GM19099 (cell line): ENCODE measurements around the gene MUC16.

Experiments
- POLR2A ChIP-seq: IDR thresholded peaks from 3 replicates; pipeline ENCODE4 v1.6.1; 2011; ENCODE audit warnings: low read depth; ENCODE audit not compliant: insufficient read length; ENCODE audit errors: extremely low read depth

MUC16 gene

DNA sequence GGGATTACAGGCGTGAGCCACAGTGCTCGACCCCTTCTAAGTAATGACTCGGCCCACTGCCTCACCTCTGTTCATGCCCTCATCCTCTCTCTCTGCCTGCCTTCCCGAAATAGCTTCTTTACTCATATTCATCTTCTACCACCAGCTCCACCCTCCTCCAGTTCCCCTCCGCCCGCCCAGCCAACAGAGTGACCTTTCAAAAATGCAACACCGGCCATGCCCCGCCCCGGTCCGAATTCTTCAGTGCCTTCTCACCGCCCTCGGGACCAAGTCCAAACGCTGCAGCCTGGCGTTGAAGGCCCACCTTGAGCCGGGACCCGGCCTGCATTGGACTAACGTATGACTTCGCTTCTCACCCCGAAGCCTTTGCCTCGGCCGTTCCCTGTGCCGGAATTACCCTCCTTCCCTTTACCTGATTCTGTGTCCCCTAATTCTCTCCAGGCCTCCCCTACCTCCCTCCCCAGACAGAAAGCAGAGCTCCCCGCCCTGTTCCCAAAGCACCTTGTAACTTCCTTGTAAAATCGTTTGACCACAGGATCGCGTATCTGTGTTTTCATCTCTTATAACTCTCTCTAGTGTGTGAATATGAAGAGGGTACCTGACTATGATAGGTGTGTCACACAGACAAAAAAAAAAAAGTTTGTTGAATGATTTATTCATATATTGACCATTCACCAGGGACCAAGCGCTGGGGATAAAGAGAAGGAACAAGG lies 8.1 kb upstream of the MUC16 start:
- TF ChIP-seq POLR2A, result no peak

DNA sequence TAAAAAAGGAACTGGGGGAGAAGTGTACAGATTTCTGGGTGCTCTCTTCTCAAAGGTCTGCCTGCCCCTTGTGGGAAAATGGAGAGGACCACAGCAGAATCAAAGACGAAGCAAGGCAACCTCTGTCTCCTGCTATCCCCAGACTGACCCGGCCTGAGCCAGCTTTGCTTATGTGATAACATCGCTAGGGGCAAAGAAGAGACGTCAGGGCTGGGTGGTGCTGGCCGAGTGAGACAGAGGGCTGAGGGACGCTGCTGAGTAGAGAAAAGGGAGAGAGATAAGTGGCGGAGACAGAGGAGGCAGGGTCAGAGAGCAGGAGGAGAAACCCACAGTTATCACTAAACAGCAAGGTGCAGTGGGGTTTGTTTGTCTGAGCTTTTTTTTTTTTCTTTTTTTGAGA lies 4.6 kb upstream of the MUC16 start:
- TF ChIP-seq POLR2A, result no peak

DNA sequence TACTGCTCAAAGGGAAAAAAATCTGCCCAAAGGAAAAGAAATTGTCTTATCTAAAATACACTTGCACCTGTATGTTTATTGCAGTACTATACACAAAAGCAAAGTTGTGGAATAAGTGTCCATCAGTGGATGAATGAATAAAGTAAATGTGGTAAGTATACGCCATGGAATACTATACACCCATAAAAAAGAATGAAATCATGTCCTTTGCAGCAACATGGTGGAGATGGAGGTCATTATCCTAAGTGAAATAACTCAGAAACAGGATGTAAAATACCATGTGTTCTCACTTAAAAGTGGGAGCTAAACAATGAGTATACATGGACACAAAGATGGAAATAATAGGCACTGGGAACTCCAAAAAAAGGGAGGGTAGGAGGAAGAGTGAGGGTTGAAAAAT lies 3.8 kb upstream of the MUC16 start:
- no peak for TF ChIP-seq POLR2A

GRCh38 chr19:9011875-9012274 lies 1.7 kb upstream of the MUC16 start:
- TF ChIP-seq POLR2A, result no peak

GRCh38 chr19:9010693-9011092 lies 484 bp upstream of the MUC16 start:
- TF ChIP-seq POLR2A, result no peak

GRCh38 chr19:9009431-9009830 lies 778 bp downstream of the MUC16 start:
- TF ChIP-seq POLR2A, result no peak

- TF ChIP-seq POLR2A, result no peak
Measured at GRCh38 chr19:9008667-9009066, 1.5 kb downstream of the MUC16 start.

DNA sequence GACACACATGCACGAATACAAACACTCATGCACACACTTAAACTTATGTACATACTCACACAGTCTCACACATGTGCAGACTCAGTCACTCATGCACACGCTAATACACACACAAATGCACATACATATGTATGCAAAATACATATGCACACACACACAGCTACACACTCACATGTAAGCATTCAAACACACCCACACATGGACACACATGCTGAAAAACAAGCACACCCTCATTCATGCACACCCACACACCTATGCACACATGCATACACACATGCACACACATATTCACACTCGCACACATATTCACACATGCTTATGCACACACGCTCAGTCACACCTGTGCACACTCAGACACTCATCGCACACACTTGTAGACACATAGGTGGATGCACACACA lies 9.3 kb downstream of the MUC16 start:
- TF ChIP-seq POLR2A, result no peak

- TF ChIP-seq POLR2A, result no peak
Measured at GRCh38 chr19:8988204-8988603, 22.0 kb downstream of the MUC16 start.

DNA sequence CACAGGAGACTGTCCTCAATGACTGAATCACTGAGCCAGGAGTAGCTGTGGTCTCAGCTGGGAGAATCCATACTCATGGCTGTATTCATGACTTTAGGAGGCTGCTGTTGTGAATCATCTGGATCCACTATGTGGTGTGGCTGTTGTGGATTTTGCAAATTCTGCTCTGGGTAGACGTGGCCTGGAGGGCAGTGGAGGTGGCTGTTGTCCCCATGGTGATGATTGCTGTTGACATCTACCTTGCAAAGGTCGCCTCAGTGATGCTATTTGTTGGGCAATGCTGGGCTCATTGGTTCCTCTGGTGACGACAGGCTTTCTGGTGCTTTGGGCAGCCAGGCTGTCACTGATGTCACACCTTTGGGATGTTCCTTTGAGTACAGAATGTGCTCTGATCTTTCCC lies 23.9 kb downstream of the MUC16 start:
- TF ChIP-seq POLR2A, result no peak

DNA sequence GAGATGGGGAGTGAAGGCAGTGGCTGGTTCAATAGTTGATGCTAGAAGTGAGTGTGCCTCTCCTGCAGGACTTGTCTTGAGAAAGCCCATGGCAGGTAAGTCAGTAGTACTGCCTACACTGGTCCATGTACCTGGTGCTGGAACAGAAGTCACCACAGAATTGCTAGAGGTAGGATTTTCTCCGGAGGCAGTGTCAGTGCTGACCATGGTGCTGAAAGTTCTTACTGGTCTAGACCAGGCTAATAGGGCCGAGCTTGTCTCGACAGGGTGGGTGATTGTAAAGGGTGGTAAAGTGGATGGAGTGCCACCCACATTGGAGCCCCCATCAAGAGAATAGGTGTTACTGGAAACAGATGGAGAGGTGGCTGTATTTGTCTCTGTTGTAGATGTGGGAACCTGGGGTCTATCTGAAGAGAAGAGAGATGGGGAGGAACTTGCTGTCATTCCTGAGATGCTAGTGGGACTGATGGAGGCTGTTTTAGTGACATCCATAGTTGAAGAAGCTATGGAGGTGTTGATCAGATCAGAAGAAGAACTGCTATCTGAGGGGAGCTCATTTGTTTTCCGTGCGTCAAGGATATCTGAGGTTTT lies 36.6 kb downstream of the MUC16 start:
- no peak for TF ChIP-seq POLR2A

GRCh38 chr19:8965887-8966286 lies 44.3 kb downstream of the MUC16 start:
- no peak for TF ChIP-seq POLR2A
